ENCODE results near the gene ZMIZ1.

GRCh38 chr10:79092292-79092896 is 23.6 kb downstream of the ZMIZ1 start:
- TF ChIP-seq POLR2A (IDR thresholded peaks at IDR 0.05) (no peak), CTCF (IDR thresholded peaks at IDR 0.05) (no peak)
